PC-9 (cell line): Measurements from ENCODE around the gene CCNY. TPM values are rescaled to one million over a fixed set of nuclear protein-coding genes. Genes with fewer than 3 reads are reported as not detected.

Experiments used
- BruUV-seq: library from RNA; stranded (reverse); fragments of 400-500 nt; replicated peaks from 2 replicates; lab custom pipeline; 2021; lab: Mats Ljungman, UMichigan
- CTCF ChIA-PET: fragments of 300-600 bp; sonication (Branson Sonifier 250); formaldehyde crosslinking; loops from one replicate; lab custom pipeline; 2022; ENCODE audit warnings: antibody characterized with exemption; lab: Charles Lee
- POLR2A ChIA-PET: fragments of 300-600 bp; sonication (Branson Sonifier 250); formaldehyde crosslinking; loops from one replicate; lab custom pipeline; 2022; ENCODE audit warnings: antibody characterized with exemption; ENCODE audit not compliant: unreplicated experiment; lab: Charles Lee
- DNase-seq, 2 experiments: peaks; one replicate each; pipeline versions ENCODE4 v3.0.0 to v3.0.0-alpha.2; 2015 to 2022; ENCODE audit warnings: mixed read lengths in 1 of 2
- H2AFZ ChIP-seq: fragments of 200-600 bp; sonication (generic); 2 replicates; pipeline ENCODE4 v1.8.1; 2017; ENCODE audit warnings: antibody characterized with exemption
- H3F3A ChIP-seq: fragments of 200-600 bp; sonication (generic); 2 replicates; pipeline ENCODE4 v1.8.1; 2017; ENCODE audit warnings: antibody characterized with exemption, mild to moderate bottlenecking, low read depth; ENCODE audit not compliant: insufficient read depth
- H3K27ac ChIP-seq: fragments of 200-600 bp; sonication (generic); 2 replicates; pipeline ENCODE4 v1.6.1; 2016; ENCODE audit warnings: mixed run types
- H3K27me3 ChIP-seq: fragments of 200-600 bp; sonication (generic); 2 replicates; pipeline ENCODE4 v1.6.1; 2016; ENCODE audit warnings: low read depth, mixed run types; ENCODE audit not compliant: insufficient read depth
- H3K36me3 ChIP-seq: fragments of 200-600 bp; sonication (generic); 2 replicates; pipeline ENCODE4 v1.6.1; 2016; ENCODE audit warnings: low read depth, mixed run types
- H3K4me1 ChIP-seq: fragments of 200-600 bp; sonication (generic); replicated peaks from 2 replicates; pipeline ENCODE4 v1.6.1; 2016; ENCODE audit warnings: mixed run types; ENCODE audit not compliant: insufficient read depth
- H3K4me2 ChIP-seq: fragments of 200-600 bp; sonication (generic); 2 replicates; pipeline ENCODE4 v1.6.1; 2017; ENCODE audit warnings: mixed run types
- H3K4me3 ChIP-seq: fragments of 200-600 bp; sonication (generic); 2 replicates; pipeline ENCODE4 v1.6.1; 2016; ENCODE audit warnings: mixed run types
- H3K79me2 ChIP-seq: fragments of 200-600 bp; sonication (generic); 2 replicates; pipeline ENCODE4 v1.6.1; 2017; ENCODE audit warnings: low read depth, mixed run types
- H3K9me2 ChIP-seq: fragments of 200-600 bp; sonication (generic); 2 replicates; pipeline ENCODE4 v1.8.1; 2017; ENCODE audit warnings: mild to moderate bottlenecking; ENCODE audit not compliant: insufficient read depth
- H3K9me3 ChIP-seq: fragments of 200-600 bp; sonication (generic); 2 replicates; pipeline ENCODE4 v1.8.1; 2016; ENCODE audit warnings: low read depth; ENCODE audit not compliant: insufficient read depth
- H4K20me1 ChIP-seq: fragments of 200-600 bp; sonication (generic); 2 replicates; pipeline ENCODE4 v1.8.1; 2017; ENCODE audit not compliant: insufficient read depth
- CTCF ChIP-seq: fragments of 200-600 bp; sonication (generic); conservative IDR thresholded peaks from 2 replicates; pipeline ENCODE4 v1.6.1; 2017; ENCODE audit warnings: mixed run types, antibody characterized with exemption, mild to moderate bottlenecking, moderate library complexity
- EZH2 ChIP-seq: fragments of 200-600 bp; sonication (generic); IDR thresholded peaks from 2 replicates; pipeline ENCODE4 v1.8.0; 2017; ENCODE audit warnings: antibody characterized with exemption, low read depth
- intact Hi-C: fragments of 100-400 bp; cut with micrococcal nuclease; formaldehyde crosslinking; loops from one replicate; pipeline ENCODE4 v1.10.0; 2022; ENCODE audit not compliant: unreplicated experiment
- total RNA-seq: library from RNA; stranded (reverse); gene quantifications from 2 replicates; pipeline ENCODE4 v1.2.3, GENCODE V29; 2021

Gene CCNY
- total RNA-seq, 1 experiment from 2014 or later: 69.5 TPM

- Histone ChIP-seq H3K9me3 (no peaks in the 10 kb centered on the region), H3K9me2 (no peaks in the 10 kb centered on the region), H3K27me3 (no peaks in the 10 kb centered on the region), H3K4me2 (no peak overlapping the region), H3F3A (no peaks in the 10 kb centered on the region), H2AFZ (no peak overlapping the region), H3K36me3 (no peaks in the 10 kb centered on the region), H3K4me1 (peaks cover 22% of the 10 kb centered on the region), H3K79me2 (peaks cover 34% of the 10 kb centered on the region), H3K27ac (no peak overlapping the region), H3K4me3 (no peak overlapping the region), H4K20me1 (no peaks in the 10 kb centered on the region)
- intact Hi-C loops: no loop called here
- DNase-seq: no peak
- TF ChIP-seq EZH2 (no peak), CTCF (no peak)
- ChIA-PET POLR2A (no interaction called here), CTCF (no interaction called here)
- no TSS peak for BruUV-seq
Observed at GRCh38 chr10:35456784-35457183, 120.5 kb downstream of the CCNY start.

GRCh38 chr10:35458500-35459448 lies 122.5 kb downstream of the CCNY start:
- Histone ChIP-seq H3F3A (no peaks in the 10 kb centered on the region), H3K4me2 (no peak overlapping the region), H3K4me1 (peaks cover 16% of the 10 kb centered on the region), H2AFZ (no peak overlapping the region), H3K27ac (no peak overlapping the region), H3K27me3 (no peaks in the 10 kb centered on the region), H4K20me1 (no peaks in the 10 kb centered on the region), H3K9me2 (no peaks in the 10 kb centered on the region), H3K4me3 (no peak overlapping the region), H3K79me2 (peaks cover 22% of the 10 kb centered on the region), H3K36me3 (no peaks in the 10 kb centered on the region), H3K9me3 (no peaks in the 10 kb centered on the region)
- no peak for DNase-seq
- ChIA-PET POLR2A (no interaction called here), CTCF (no interaction called here)
- intact Hi-C loops: no loop called here
- no peak for TF ChIP-seq EZH2
- no peak for TF ChIP-seq CTCF
- BruUV-seq: no TSS peak

- no peak overlapping the region for H2AFZ ChIP-seq
- POLR2A ChIA-PET: no interaction called here
- H3K36me3 ChIP-seq: no peaks in the 10 kb centered on the region
- TF ChIP-seq CTCF: no peak
- TF ChIP-seq EZH2: no peak
- 0 out of 2 replicates have a peak, but pooled peaks cover under 1% of the 10 kb centered on the region for H4K20me1 ChIP-seq
- no peak overlapping the region for H3K4me2 ChIP-seq
- H3K4me1 ChIP-seq: peaks cover 11% of the 10 kb centered on the region
- no peaks in the 10 kb centered on the region for H3K9me3 ChIP-seq
- no peaks in the 10 kb centered on the region for H3F3A ChIP-seq
- intact Hi-C loops: no loop called here
- CTCF ChIA-PET: no interaction called here
- BruUV-seq: no TSS peak
- no peak overlapping the region for H3K4me3 ChIP-seq
- H3K79me2 ChIP-seq: peaks cover 15% of the 10 kb centered on the region
- no peak overlapping the region for H3K27ac ChIP-seq
- no peaks in the 10 kb centered on the region for H3K27me3 ChIP-seq
- no peaks in the 10 kb centered on the region for H3K9me2 ChIP-seq
- DNase-seq: no peak
Observed at GRCh38 chr10:35459449-35459847, 123.1 kb downstream of the CCNY start.
